ENCODE measurements around the gene DLGAP1. TPM values are rescaled to one million over a fixed set of nuclear protein-coding genes. Genes with fewer than 3 reads are reported as not detected.
A peak's percentile ranks its signal among the peaks of the same experiment; 100 is the strongest.

The DLGAP1 gene
- total and polyA plus RNA-seq, 2 donors (not counting 1 experiment from before 2014, with no cell fraction given) = 0.07 to 0.61 TPM

GRCh38 chr18:3447068-3447894, 1007.8 kb downstream of the DLGAP1 start:
- H3K9me3 Mint-ChIP-seq (ENCODE audit: insufficient read depth) = no peaks in the 10 kb centered on the region
- Histone ChIP-seq H3K4me1 (ENCODE audit: control insufficient read depth in 2 of 2, insufficient read depth in 2 of 2, low read length in 2 of 2) (peaks cover 9 to 33% of the 10 kb centered on the region in 2 donors), H3K4me2 (replicated peaks; ENCODE audit: low read depth, low read length, poor library complexity, severe bottlenecking) (peak overlapping the region; percentile 98), H3K36me3 (replicated peaks in 1 of 2; ENCODE audit: control extremely low read depth in 1 of 2, control insufficient read depth in 1 of 2, extremely low read depth in 1 of 2, insufficient read depth in 2 of 2, low read length in 1 of 2) (peaks cover 0 to 1% of the 10 kb centered on the region in 2 experiments), H3K4me3 (ENCODE audit: control extremely low read depth in 1 of 5, extremely low read depth in 1 of 5, insufficient read depth in 1 of 5, low read depth in 2 of 5, low read length in 4 of 5) (peak overlapping the region; percentile 75 to 98 (median 92)), H4K20me1 (ENCODE audit: control insufficient read depth, insufficient read depth, low read length, poor library complexity, severe bottlenecking) (no peaks in the 10 kb centered on the region), H3K79me2 (ENCODE audit: control insufficient read depth, insufficient read depth, low read length) (peaks cover 6% of the 10 kb centered on the region), H3K27ac (ENCODE audit: low read length in 2 of 2) (peak overlapping the region; percentile 99 to 100), H3K9ac (ENCODE audit: low read length) (peak overlapping the region; percentile 99), H3K9me3 (ENCODE audit: control extremely low read depth in 1 of 3, control insufficient read depth in 2 of 3, insufficient read depth in 1 of 3, low read length in 2 of 3) (peaks cover 0 to 5% (median 0%) of the 10 kb centered on the region in 3 donors), H3K27me3 (replicated peaks in 1 of 4; ENCODE audit: control extremely low read depth in 1 of 4, control insufficient read depth in 3 of 4, insufficient read depth in 4 of 4, low read length in 3 of 4) (no peaks in the 10 kb centered on the region), H2AFZ (ENCODE audit: insufficient read depth, low read depth, low read length, poor library complexity, severe bottlenecking) (peak overlapping the region; percentile 64)
- POLR2A ChIA-PET = interaction anchor here (0.6 to 4.2 kb wide), 12 partner anchors 48 to 487 kb away, joined by 3 to 73 read pairs (median 4); partner anchors contain the start of genes MYL12A and MYL12B
- WGBS (ENCODE audit: insufficient coverage) = 0% methylated on average over 12 of the region's 22 CpGs
- peaks cover 13% of the 10 kb centered on the region for H3K4me1 Mint-ChIP-seq
- intact Hi-C loops (cut with micrococcal nuclease) = loop anchor here (2.0 to 10.0 kb wide), 3 partner anchors 166 to 1850 kb away; partner anchors contain the start of genes SMCHD1 and ZBTB14
- TF ChIP-seq EZH2 (IDR thresholded peaks at IDR 0.05; ENCODE audit: borderline replicate concordance, insufficient read depth, low read depth, low read length, poor library complexity, severe bottlenecking) (no peak), CTCF (IDR thresholded peaks at IDR 0.05) (no peak)
- H3K27me3 Mint-ChIP-seq = no peaks in the 10 kb centered on the region
- no peak for ATAC-seq (ENCODE audit: low read depth)
- CTCF ChIA-PET = interaction anchor here (0.7 to 4.8 kb wide), 20 partner anchors 7 to 218 kb away, joined by 3 to 50 read pairs (median 4); no protein-coding TSS in a partner anchor
- no peak for DNase-seq
- peak overlapping the region; percentile 96 for H3K27ac Mint-ChIP-seq
- H3K4me3 Mint-ChIP-seq = peak overlapping the region; percentile 99

Small RNA genes within 50 kb of the gene (small RNA-seq; reads per million reads assigned to genes)
- not detected for gene AP005208.1 (ENCODE audit: insufficient read length, low read depth, low replicate concordance)
- not detected for gene AP005403.1 (ENCODE audit: insufficient read length, low read depth, low replicate concordance)
- gene MIR6718 (ENCODE audit: insufficient read length, low read depth, low replicate concordance) = not detected
- gene RN7SL39P (ENCODE audit: insufficient read length, low read depth, low replicate concordance) = not detected
- gene RNU6-831P (ENCODE audit: insufficient read length, low read depth, low replicate concordance) = not detected
